RWPE1 (cell line): ENCODE results near the gene ADAMTS10.
A peak's percentile ranks its signal among the peaks of the same experiment; 100 is the strongest.
"Not testable (repeated sequence)": the region's sequence is repeated elsewhere in the genome, so short reads cannot be mapped to it uniquely, and the experiment has no call there.

Source experiments
- CTCF ChIA-PET: fragments of 350-600 bp; sonication (Branson Sonifier 250); formaldehyde crosslinking; extraction: SDS; loops from one replicate; lab custom pipeline; 2021; lab: Yijun Ruan, JAX
- POLR2A ChIA-PET: fragments of 400-600 bp; formaldehyde crosslinking; extraction: SDS; loops from one replicate; lab custom pipeline; 2020; ENCODE audit warnings: antibody characterized with exemption; ENCODE audit not compliant: low non-redundant PET; lab: Yijun Ruan, JAX
- DNase-seq: peaks from one replicate; pipeline ENCODE4 v3.0.0; 2012; ENCODE audit warnings: low spot score
- H3K27ac ChIP-seq: fragments of 450-650 bp; 2 replicates; pipeline ENCODE4 v1.5.1; 2017
- CTCF ChIP-seq: fragments of 450-650 bp; conservative IDR thresholded peaks from 2 replicates; pipeline ENCODE4 v1.5.1; 2017; ENCODE audit warnings: low read depth, mild to moderate bottlenecking

ADAMTS10 gene

DNA sequence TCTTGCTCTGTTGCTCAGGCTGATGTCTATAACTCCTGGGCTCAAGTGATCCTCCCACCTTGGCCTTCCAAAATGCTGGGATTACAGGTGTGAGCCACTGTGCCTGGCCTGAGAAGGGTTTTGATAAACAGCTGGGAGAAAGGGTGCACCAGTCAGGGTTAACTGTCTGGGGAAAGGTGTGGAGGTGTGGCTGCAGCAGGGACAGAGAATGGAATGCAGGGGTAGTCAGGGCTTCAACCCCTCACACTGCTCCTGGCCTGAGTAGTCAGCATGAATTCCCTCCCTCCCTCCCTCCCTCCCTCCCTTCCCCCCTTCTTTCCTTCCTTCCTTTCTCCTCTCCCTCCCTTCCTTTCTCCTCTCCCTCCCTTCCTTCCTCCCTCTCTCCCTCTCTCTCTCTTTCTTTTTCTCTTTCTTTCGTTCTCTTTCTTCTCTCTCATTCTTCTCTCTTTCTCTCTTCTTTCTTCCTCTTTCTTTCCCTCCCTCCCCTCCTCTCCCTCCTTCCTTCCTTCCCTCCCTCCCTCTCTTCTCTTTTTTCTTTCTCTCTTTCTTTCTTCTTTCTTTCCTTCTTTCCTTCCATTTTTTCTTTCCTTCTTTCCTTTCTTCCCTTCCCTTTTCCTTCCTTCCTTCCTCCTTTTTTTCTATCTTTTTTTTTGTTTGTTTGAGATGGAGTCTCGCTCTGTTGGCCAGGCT, 49.3 kb downstream of the ADAMTS10 start:
- no peak overlapping the region for H3K27ac ChIP-seq
- ChIA-PET POLR2A (no interaction called here), CTCF (interaction anchor here (0.6 to 1.1 kb wide), 2 partner anchors 18 to 20 kb away, joined by 4 to 6 read pairs; no protein-coding TSS in a partner anchor)
- no peak for TF ChIP-seq CTCF
- no peak for DNase-seq

DNA sequence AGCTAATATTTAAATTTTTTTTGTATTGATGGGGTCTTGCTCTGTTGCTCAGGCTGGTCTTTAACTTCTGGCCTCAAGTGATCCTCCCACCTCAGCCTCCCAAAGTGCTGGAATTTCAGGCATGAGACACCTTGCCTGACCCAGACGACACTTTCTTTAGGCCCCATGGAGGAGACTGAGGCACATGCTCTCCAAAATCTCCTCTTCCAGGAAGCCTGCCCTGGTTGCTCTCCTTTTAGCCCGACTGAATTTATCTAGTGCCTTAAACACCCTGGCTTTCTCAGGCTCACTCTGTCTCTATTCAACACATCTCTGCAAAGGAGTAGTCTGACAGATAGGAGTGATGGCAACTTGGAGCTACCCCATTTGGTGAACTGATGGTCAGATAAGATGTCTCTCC, 52.2 kb downstream of the ADAMTS10 start:
- TF ChIP-seq CTCF = no peak
- no peak overlapping the region for H3K27ac ChIP-seq
- CTCF ChIA-PET = no interaction called here
- POLR2A ChIA-PET = no interaction called here
- no peak for DNase-seq

DNA sequence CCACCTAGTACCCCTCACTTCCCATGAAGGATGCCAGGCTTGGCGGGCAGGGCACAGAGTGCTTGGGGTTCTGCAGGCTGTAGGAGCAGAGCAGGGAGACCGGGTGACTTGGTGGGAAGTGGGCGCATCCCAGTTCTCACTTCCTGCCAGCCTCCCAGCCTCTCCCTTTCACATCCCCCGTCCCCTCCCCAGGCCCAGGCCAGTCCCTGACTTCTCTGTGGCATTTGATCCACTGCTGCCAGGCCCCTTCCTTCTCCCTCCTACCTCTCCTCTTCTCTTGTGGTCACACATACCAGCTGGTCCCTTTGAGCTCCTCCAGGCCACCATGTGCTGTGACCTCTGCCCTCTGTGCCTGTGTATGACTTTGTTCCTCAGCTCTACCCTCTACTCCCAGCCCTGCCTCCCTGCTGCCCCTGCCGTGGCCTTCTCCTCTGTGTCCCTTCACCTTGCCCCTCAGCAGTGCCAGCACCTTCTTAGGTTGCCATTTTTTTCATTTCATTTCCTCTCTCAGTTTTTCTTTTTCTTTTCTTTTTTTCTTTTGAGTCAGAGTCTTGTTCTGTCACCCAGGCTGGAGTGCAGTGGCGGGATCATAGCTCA, 52.8 kb downstream of the ADAMTS10 start:
- no peak for TF ChIP-seq CTCF
- ChIA-PET CTCF (no interaction called here), POLR2A (no interaction called here)
- no peak for DNase-seq
- no peak overlapping the region for H3K27ac ChIP-seq

DNA sequence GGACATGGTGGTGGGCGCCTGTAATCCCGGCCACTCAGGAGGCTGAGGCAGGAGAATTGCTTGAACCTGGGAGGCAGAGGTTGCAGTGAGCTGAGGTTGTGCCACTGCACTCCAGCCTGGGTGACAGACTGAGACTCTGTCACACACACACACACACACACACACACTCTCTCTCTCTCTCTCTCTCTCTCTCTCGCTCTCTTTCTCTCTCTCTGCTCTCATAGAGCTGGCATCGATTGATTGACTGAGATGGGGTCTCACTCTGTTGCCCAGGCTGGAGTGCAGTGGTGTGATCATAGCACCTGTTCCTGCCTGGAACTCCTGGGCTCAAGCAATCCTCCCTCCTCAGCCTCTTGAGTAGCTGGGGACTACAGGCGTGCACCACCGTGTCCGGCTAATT, 56.8 kb downstream of the ADAMTS10 start:
- CTCF ChIA-PET, DNase-seq, H3K27ac ChIP-seq, POLR2A ChIA-PET: not testable (repeated sequence)

DNA sequence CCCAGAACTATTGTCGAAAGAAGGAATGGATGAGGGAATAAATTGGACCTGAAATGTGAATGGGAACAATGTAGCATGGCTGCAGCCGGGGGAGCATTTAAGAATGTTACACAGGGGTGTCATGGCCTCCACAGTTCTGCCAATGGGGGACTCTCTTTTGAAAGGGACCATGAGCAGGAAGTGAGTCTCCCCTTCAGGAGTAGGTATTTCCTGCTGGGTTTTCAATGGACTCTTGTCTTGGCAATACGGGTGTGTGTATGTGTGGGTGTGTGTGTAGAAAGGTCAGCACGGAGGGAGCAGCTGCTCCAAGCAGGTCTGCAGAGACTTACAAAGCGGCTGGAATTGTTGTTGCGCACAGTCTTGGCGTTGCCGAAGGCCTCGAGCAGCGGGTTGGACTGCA, 57.7 kb downstream of the ADAMTS10 start:
- no peak overlapping the region for H3K27ac ChIP-seq
- peak; percentile 41 for DNase-seq
- TF ChIP-seq CTCF = no peak
- ChIA-PET CTCF (no interaction called here), POLR2A (no interaction called here)

GRCh38 chr19:8550070-8550469, 60.4 kb downstream of the ADAMTS10 start:
- no peak for TF ChIP-seq CTCF
- CTCF ChIA-PET = no interaction called here
- DNase-seq = no peak
- POLR2A ChIA-PET = no interaction called here
- H3K27ac ChIP-seq = no peak overlapping the region

- CTCF ChIA-PET = interaction anchor here (0.7 to 1.2 kb wide), 2 partner anchors 35 to 56 kb away, joined by 3 read pairs; no protein-coding TSS in a partner anchor
- H3K27ac ChIP-seq = no peak overlapping the region
- no peak for DNase-seq
- no peak for TF ChIP-seq CTCF
- POLR2A ChIA-PET = no interaction called here
Observed at GRCh38 chr19:8545743-8546142, 64.8 kb downstream of the ADAMTS10 start.
